Activated naive CD8-positive, alpha-beta T cell treated with anti-CD3 and anti-CD28 coated beads, Interleukin-2, amount 50 U/mL, for 24 hours (primary cell): ENCODE data around the gene COG2.
"Not testable (repeated sequence)": the region's sequence is repeated elsewhere in the genome, so short reads cannot be mapped to it uniquely, and the experiment has no call there.

Source experiments
- ATAC-seq: fragments of 150-1000 bp; cut with Tn5 transposase; one replicate; pipeline ENCODE4 v1.10.0; 2021
- DNase-seq: peaks from one replicate; pipeline ENCODE4 v3.0.0; 2021
- H3K27ac Mint-ChIP-seq: one replicate; pipeline ENCODE4 v1.8.0; 2021; ENCODE audit warnings: mild to moderate bottlenecking, mixed read lengths
- H3K27me3 Mint-ChIP-seq: one replicate; pipeline ENCODE4 v1.8.0; 2021; ENCODE audit warnings: mixed read lengths
- H3K36me3 Mint-ChIP-seq: one replicate; pipeline ENCODE4 v1.8.0; 2021; ENCODE audit warnings: low read depth, mixed read lengths
- H3K4me1 Mint-ChIP-seq: one replicate; pipeline ENCODE4 v1.8.0; 2021; ENCODE audit warnings: mixed read lengths
- H3K4me3 Mint-ChIP-seq: one replicate; pipeline ENCODE4 v1.8.0; 2021; ENCODE audit warnings: mild to moderate bottlenecking, moderate library complexity, mixed read lengths
- H3K9me3 Mint-ChIP-seq: one replicate; pipeline ENCODE4 v1.8.0; 2021; ENCODE audit warnings: mixed read lengths

COG2 gene

GRCh38 chr1:230641346-230641745 is 935 bp upstream of the COG2 start:
- peaks cover 11% of the 10 kb centered on the region for H3K36me3 Mint-ChIP-seq

GRCh38 chr1:230641900-230642262 is 400 bp upstream of the COG2 start:
- Mint-ChIP-seq H3K36me3 (peaks cover 15% of the 10 kb centered on the region), H3K9me3 (no peaks in the 10 kb centered on the region), H3K4me1 (peaks cover 66% of the 10 kb centered on the region), H3K27me3 (peaks cover 16% of the 10 kb centered on the region), H3K4me3 (peak overlapping the region; percentile 99), H3K27ac (peak overlapping the region; percentile 49)
- no peak for DNase-seq
- no peak for ATAC-seq

More at GRCh38 chr1:230641346-230641745, 935 bp upstream of the COG2 start:
- H3K27ac Mint-ChIP-seq = peak overlapping the region; percentile 21
- H3K9me3 Mint-ChIP-seq = no peaks in the 10 kb centered on the region
- no peak for DNase-seq
- H3K27me3 Mint-ChIP-seq = peaks cover 22% of the 10 kb centered on the region
- peaks cover 65% of the 10 kb centered on the region for H3K4me1 Mint-ChIP-seq
- ATAC-seq = no peak
- H3K4me3 Mint-ChIP-seq = peak overlapping the region; percentile 99

GRCh38 chr1:230643908-230644307 is 1.6 kb downstream of the COG2 start:
- H3K4me3 Mint-ChIP-seq = peak overlapping the region; percentile 99
- peaks cover 15% of the 10 kb centered on the region for H3K36me3 Mint-ChIP-seq
- peaks cover 11% of the 10 kb centered on the region for H3K27me3 Mint-ChIP-seq
- no peak for ATAC-seq
- DNase-seq = no peak
- peak overlapping the region; percentile 70 for H3K27ac Mint-ChIP-seq
- peaks cover 65% of the 10 kb centered on the region for H3K4me1 Mint-ChIP-seq
- no peaks in the 10 kb centered on the region for H3K9me3 Mint-ChIP-seq

GRCh38 chr1:230646710-230647302 is 4.5 kb downstream of the COG2 start:
- Mint-ChIP-seq H3K27me3 (no peaks in the 10 kb centered on the region), H3K36me3 (peaks cover 26% of the 10 kb centered on the region), H3K4me3 (no peak overlapping the region), H3K9me3 (peaks cover 3% of the 10 kb centered on the region), H3K27ac (no peak overlapping the region), H3K4me1 (peaks cover 60% of the 10 kb centered on the region)
- no peak for ATAC-seq
- no peak for DNase-seq

GRCh38 chr1:230647321-230647720 is 5.0 kb downstream of the COG2 start:
- Mint-ChIP-seq H3K9me3 (peaks cover 3% of the 10 kb centered on the region), H3K36me3 (peaks cover 30% of the 10 kb centered on the region), H3K4me1 (peaks cover 57% of the 10 kb centered on the region), H3K27ac (no peak overlapping the region), H3K27me3 (no peaks in the 10 kb centered on the region), H3K4me3 (no peak overlapping the region)
- ATAC-seq (no peak), DNase-seq (no peak)

- H3K27ac Mint-ChIP-seq = no peak overlapping the region
- H3K36me3 Mint-ChIP-seq = peaks cover 35% of the 10 kb centered on the region
- H3K4me3 Mint-ChIP-seq = no peak overlapping the region
- no peak for DNase-seq
- ATAC-seq = no peak
- H3K4me1 Mint-ChIP-seq = peaks cover 53% of the 10 kb centered on the region
- no peaks in the 10 kb centered on the region for H3K27me3 Mint-ChIP-seq
- peaks cover 3% of the 10 kb centered on the region for H3K9me3 Mint-ChIP-seq
Observed at GRCh38 chr1:230648114-230648513, 5.8 kb downstream of the COG2 start.

GRCh38 chr1:230650300-230650699 is 8.0 kb downstream of the COG2 start:
- ATAC-seq = no peak
- H3K27me3 Mint-ChIP-seq = no peaks in the 10 kb centered on the region
- H3K36me3 Mint-ChIP-seq = peaks cover 43% of the 10 kb centered on the region
- no peak for DNase-seq
- no peak overlapping the region for H3K27ac Mint-ChIP-seq
- peaks cover 13% of the 10 kb centered on the region for H3K9me3 Mint-ChIP-seq
- no peak overlapping the region for H3K4me3 Mint-ChIP-seq
- peaks cover 46% of the 10 kb centered on the region for H3K4me1 Mint-ChIP-seq

- Mint-ChIP-seq H3K4me1 (peaks cover 47% of the 10 kb centered on the region), H3K27me3 (no peaks in the 10 kb centered on the region), H3K36me3 (peaks cover 39% of the 10 kb centered on the region), H3K9me3 (peaks cover 13% of the 10 kb centered on the region), H3K4me3 (no peak overlapping the region), H3K27ac (no peak overlapping the region)
- no peak for DNase-seq
- ATAC-seq = no peak
Observed at GRCh38 chr1:230651235-230651634, 9.0 kb downstream of the COG2 start.

- not testable (repeated sequence) for H3K27ac Mint-ChIP-seq
Observed at GRCh38 chr1:230656719-230657118, 14.4 kb downstream of the COG2 start.

GRCh38 chr1:230658103-230658502 is 15.8 kb downstream of the COG2 start:
- ATAC-seq, H3K27ac Mint-ChIP-seq, H3K4me3 Mint-ChIP-seq, H3K9me3 Mint-ChIP-seq, H3K27me3 Mint-ChIP-seq, DNase-seq: not testable (repeated sequence)
- Mint-ChIP-seq H3K36me3 (peaks cover 32% of the 10 kb centered on the region), H3K4me1 (peaks cover 29% of the 10 kb centered on the region)

More at GRCh38 chr1:230656719-230657118, 14.4 kb downstream of the COG2 start:
- not testable (repeated sequence) for H3K27me3 Mint-ChIP-seq, H3K9me3 Mint-ChIP-seq, H3K4me3 Mint-ChIP-seq, ATAC-seq, DNase-seq
- peaks cover 29% of the 10 kb centered on the region for H3K4me1 Mint-ChIP-seq
- peaks cover 31% of the 10 kb centered on the region for H3K36me3 Mint-ChIP-seq

GRCh38 chr1:230658691-230659090 is 16.4 kb downstream of the COG2 start:
- DNase-seq (no peak), ATAC-seq (no peak)
- Mint-ChIP-seq H3K27me3 (no peaks in the 10 kb centered on the region), H3K9me3 (peaks cover 8% of the 10 kb centered on the region), H3K36me3 (peaks cover 33% of the 10 kb centered on the region), H3K27ac (no peak overlapping the region), H3K4me3 (no peak overlapping the region), H3K4me1 (peaks cover 29% of the 10 kb centered on the region)

GRCh38 chr1:230661976-230662375 is 19.7 kb downstream of the COG2 start:
- Mint-ChIP-seq H3K27me3 (no peaks in the 10 kb centered on the region), H3K27ac (no peak overlapping the region), H3K4me3 (no peak overlapping the region), H3K9me3 (no peaks in the 10 kb centered on the region), H3K4me1 (peaks cover 5% of the 10 kb centered on the region), H3K36me3 (peaks cover 46% of the 10 kb centered on the region)
- ATAC-seq = no peak
- DNase-seq = no peak

- Mint-ChIP-seq H3K36me3 (peaks cover 52% of the 10 kb centered on the region), H3K4me1 (no peaks in the 10 kb centered on the region), H3K27me3 (no peaks in the 10 kb centered on the region), H3K4me3 (no peak overlapping the region), H3K9me3 (no peaks in the 10 kb centered on the region), H3K27ac (no peak overlapping the region)
- ATAC-seq (no peak), DNase-seq (no peak)
Observed at GRCh38 chr1:230668227-230668626, 25.9 kb downstream of the COG2 start.

- H3K4me1 Mint-ChIP-seq = no peaks in the 10 kb centered on the region
- no peaks in the 10 kb centered on the region for H3K27me3 Mint-ChIP-seq
- H3K9me3 Mint-ChIP-seq = no peaks in the 10 kb centered on the region
- no peak for DNase-seq
- peaks cover 53% of the 10 kb centered on the region for H3K36me3 Mint-ChIP-seq
- H3K4me3 Mint-ChIP-seq = no peak overlapping the region
- no peak for ATAC-seq
- no peak overlapping the region for H3K27ac Mint-ChIP-seq
Observed at GRCh38 chr1:230669543-230669942, 27.3 kb downstream of the COG2 start.

GRCh38 chr1:230674581-230674980 is 32.3 kb downstream of the COG2 start:
- H3K27ac Mint-ChIP-seq = peak overlapping the region; percentile 4
- H3K27me3 Mint-ChIP-seq = no peaks in the 10 kb centered on the region
- H3K4me3 Mint-ChIP-seq = no peak overlapping the region
- DNase-seq = no peak
- ATAC-seq = no peak
- no peaks in the 10 kb centered on the region for H3K9me3 Mint-ChIP-seq
- H3K36me3 Mint-ChIP-seq = peaks cover 44% of the 10 kb centered on the region
- no peaks in the 10 kb centered on the region for H3K4me1 Mint-ChIP-seq

GRCh38 chr1:230677200-230677599 is 34.9 kb downstream of the COG2 start:
- Mint-ChIP-seq H3K27ac (no peak overlapping the region), H3K4me3 (no peak overlapping the region), H3K9me3 (no peaks in the 10 kb centered on the region), H3K36me3 (peaks cover 45% of the 10 kb centered on the region), H3K4me1 (no peaks in the 10 kb centered on the region), H3K27me3 (no peaks in the 10 kb centered on the region)
- DNase-seq (no peak), ATAC-seq (no peak)
